ENCODE data around the gene ASTN2. TPM values are rescaled to one million over a fixed set of nuclear protein-coding genes. Genes with fewer than 3 reads are reported as not detected.

Gene ASTN2
- total and polyA plus RNA-seq, 10 of the 15 experiments (the other 5 are each of a cell fraction or from before 2014, with no cell fraction given) = 1.4 to 15.7 (median 7.0) TPM

GRCh38 chr9:117191504-117192261 lies 223.2 kb downstream of the ASTN2 start (continued):
- TF ChIP-seq ZBTB4 (CRISPR knock-in tag; IDR thresholded peaks at IDR 0.05) = no peak
- TF ChIP-seq CREB1 (IDR thresholded peaks at IDR 0.05; ENCODE audit: low read depth) = no peak
- TF ChIP-seq BHLHE40 (IDR thresholded peaks at IDR 0.05; ENCODE audit: borderline replicate concordance in 1 of 2, low read depth in 2 of 2, low read length in 1 of 2) = no peak
- TF ChIP-seq PBX3 (IDR thresholded peaks at IDR 0.05; ENCODE audit: insufficient replicate concordance, low read depth, low read length) = no peak
- no peak for TF ChIP-seq CEBPZ (IDR thresholded peaks at IDR 0.05; ENCODE audit: low read depth, low read length)
- TF ChIP-seq, protein P1, sequence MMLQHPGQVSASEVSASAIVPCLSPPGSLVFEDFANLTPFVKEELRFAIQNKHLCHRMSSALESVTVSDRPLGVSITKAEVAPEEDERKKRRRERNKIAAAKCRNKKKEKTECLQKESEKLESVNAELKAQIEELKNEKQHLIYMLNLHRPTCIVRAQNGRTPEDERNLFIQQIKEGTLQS (IDR thresholded peaks at IDR 0.05; ENCODE audit: borderline replicate concordance, extremely low read depth, low read depth, low read length) = no peak
